Activated effector memory CD4-positive, alpha-beta T cell treated with anti-CD3 and anti-CD28 coated beads, Interleukin-2, amount 50 U/mL, for 16 hours (primary cell): ENCODE data around the gene SLC24A3.

Experiments
- DNase-seq: peaks from one replicate; pipeline ENCODE4 v3.0.0-alpha.2; 2020

SLC24A3 gene

GRCh38 chr20:19274001-19274400 is 61.6 kb downstream of the SLC24A3 start:
- DNase-seq = no peak

GRCh38 chr20:19274412-19275015 is 62.1 kb downstream of the SLC24A3 start:
- DNase-seq = no peak

GRCh38 chr20:19275038-19275629 is 62.7 kb downstream of the SLC24A3 start:
- no peak for DNase-seq

GRCh38 chr20:19275630-19276071 is 63.2 kb downstream of the SLC24A3 start:
- DNase-seq = no peak

GRCh38 chr20:19277381-19277780 is 64.9 kb downstream of the SLC24A3 start:
- no peak for DNase-seq

- no peak for DNase-seq
Observed at GRCh38 chr20:19283490-19284025, 71.1 kb downstream of the SLC24A3 start.

- no peak for DNase-seq
Observed at GRCh38 chr20:19284400-19285178, 72.1 kb downstream of the SLC24A3 start.

- no peak for DNase-seq
Observed at GRCh38 chr20:19285436-19285835, 73.0 kb downstream of the SLC24A3 start.

GRCh38 chr20:19288061-19288460 is 75.6 kb downstream of the SLC24A3 start:
- no peak for DNase-seq

- DNase-seq = no peak
Observed at GRCh38 chr20:19288636-19289035, 76.2 kb downstream of the SLC24A3 start.

DNA sequence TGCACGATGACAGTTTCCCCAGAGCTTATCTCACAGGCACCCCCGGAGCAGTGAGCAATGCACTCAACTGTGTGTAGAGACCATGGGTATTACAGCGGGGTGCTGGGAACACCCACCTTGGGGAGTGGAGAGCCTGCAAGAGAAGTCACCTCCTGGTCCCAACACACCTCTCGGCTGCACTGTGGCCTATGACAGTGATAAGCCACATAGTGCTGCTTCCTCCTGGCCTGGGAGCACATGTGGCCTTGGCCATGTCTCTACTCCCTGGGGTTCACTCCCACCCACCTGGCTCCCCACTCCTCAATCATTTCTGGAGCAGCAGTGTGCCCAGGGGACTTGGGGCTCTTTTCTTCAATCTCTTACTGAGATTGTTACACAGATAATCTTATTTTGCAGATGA is 77.0 kb downstream of the SLC24A3 start:
- DNase-seq = no peak

GRCh38 chr20:19291024-19291817 is 78.8 kb downstream of the SLC24A3 start:
- DNase-seq = no peak

DNA sequence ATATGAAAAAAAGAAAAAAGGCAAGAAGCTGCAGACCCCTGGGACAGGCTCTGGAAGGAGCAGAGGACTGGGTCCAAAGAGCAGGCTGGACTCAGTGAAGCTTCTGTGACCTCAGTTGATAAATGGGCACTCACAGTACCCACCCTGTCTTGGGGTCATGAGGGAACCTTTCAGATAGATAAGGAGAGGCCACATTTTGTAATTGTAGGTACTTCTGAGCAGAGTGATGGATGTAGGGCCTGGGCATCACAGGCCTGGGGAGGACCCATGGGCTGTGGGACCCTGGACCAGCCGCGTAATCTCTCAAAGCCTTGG is 79.3 kb downstream of the SLC24A3 start:
- no peak for DNase-seq

DNA sequence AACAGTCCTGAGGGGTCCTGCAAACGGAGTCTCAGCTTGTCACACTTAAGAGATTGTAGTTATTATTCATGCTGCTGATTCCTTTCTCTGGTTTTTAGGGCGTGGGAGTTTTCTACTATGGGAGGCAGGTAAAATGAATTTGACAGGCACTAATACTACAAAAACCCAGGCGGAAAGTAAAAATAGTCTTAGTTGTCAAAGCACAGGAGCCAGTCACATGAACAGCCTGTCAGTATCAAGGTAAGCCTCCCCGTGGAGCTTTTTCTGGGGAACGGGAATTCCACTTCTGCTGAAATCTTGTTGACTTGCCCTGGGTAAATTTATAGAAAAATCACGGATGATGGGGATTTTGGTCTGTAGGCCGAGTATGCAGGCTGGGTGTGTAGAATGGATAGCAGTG is 79.8 kb downstream of the SLC24A3 start:
- DNase-seq = no peak

- no peak for DNase-seq
Observed at GRCh38 chr20:19295076-19295475, 82.6 kb downstream of the SLC24A3 start.

DNA sequence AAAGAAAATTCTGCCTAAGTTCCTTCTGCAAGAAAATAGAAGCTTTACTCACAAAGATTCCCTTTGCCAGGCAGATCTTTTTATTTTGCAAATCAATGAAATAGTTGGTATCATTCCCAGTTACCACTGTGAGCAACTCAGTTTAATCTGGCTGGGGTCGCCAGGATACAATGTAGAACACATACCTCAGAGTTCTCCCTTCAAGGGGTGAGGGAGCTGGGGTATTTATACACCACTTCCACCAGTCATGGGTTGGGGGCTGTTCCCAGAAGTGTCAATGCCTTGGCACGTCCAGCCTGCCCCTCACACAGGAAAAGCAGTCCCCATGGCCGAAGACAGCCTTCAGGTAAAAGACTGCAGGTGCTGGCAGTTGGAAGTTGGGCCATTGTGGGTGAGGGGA is 86.2 kb downstream of the SLC24A3 start:
- no peak for DNase-seq

GRCh38 chr20:19300395-19300794 is 88.0 kb downstream of the SLC24A3 start:
- DNase-seq = no peak

DNA sequence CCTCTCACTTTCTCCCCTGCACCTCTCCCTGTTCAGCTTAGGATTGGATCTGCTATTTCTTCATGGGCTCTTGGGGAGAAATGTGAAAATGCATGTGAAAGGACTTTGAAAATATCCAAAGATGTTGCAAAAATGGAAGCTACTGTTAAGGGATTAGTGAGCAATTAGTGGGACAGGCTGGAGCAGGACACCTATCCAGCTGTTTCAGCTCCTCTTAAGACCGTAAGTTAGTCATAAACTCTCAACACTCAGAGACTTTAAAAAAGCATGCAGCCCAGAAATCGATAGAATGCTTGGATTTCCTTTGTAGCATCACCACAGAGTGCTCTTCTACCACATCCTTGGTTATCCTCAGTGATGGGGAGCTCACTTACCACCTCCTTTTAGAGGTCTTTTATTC is 88.7 kb downstream of the SLC24A3 start:
- DNase-seq = no peak

DNA sequence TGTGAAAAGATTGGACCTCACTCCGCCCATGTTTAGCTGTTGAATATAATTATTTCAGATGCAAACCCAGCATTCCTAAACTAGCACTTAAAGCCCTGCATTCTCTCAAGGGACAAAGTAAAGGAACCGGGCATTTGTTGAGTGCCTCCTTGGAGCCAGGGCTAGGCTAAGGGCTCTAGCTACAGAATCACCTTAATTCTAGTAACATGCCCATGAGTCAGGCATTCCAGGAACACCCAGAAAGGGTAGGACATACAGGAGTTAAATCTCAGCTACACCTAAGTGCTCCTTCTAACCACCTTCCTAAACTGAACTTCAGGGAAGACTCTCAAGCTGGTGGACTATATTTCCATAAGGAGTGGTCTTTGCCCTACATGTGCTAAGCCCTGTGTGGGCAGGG is 89.4 kb downstream of the SLC24A3 start:
- no peak for DNase-seq

- DNase-seq = no peak
Observed at GRCh38 chr20:19302714-19303113, 90.3 kb downstream of the SLC24A3 start.

DNA sequence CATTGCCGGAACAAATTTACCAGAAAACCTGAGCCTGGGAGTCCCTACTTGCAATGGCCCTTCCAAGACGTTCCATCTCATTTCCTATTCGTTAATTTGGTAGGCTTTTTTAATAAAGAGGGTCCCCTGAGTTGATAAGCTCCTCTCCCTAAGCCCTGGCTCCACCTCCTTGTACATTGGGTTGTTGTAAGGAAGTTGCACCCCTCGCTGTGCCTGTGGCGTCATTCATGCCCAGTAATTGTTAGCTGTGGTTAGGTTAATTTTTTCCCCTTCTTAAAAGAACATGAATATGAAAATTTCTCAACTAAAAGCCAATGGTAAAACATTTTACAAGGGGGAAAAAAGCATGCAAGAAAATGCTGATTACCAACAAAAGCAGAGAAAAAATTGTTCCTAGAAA is 91.9 kb downstream of the SLC24A3 start:
- no peak for DNase-seq

DNA sequence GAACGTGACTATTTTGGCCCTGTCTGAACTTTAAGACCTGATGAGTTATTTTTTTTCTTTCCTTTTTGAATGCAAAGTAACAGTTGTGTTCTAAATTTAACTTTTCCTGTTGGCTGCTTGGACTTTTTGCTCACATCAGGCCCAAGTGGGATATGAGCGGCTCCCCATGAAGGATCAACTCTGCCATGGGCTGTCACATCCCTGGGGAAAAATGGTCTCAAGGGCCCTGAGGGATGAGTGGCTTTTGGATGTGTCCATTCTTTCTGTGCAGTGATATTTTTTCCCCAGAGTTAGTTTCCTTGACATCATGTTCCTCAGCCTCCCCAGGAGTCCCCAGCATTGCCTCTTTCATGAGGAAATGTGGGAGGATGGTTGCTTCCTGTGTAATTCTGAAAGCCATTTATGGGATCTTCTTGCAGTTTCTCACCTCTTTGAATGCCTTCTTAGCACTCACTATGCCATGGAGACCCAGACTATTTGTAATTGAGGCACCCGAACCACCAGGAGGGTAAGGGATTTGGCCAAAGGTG is 92.5 kb downstream of the SLC24A3 start:
- DNase-seq = no peak

- DNase-seq = no peak
Observed at GRCh38 chr20:19308146-19308545, 95.7 kb downstream of the SLC24A3 start.
